ENCODE data around the gene MARCKSL1. TPM values are rescaled to one million over a fixed set of nuclear protein-coding genes. Genes with fewer than 3 reads are reported as not detected.
A peak's percentile ranks its signal among the peaks of the same experiment; 100 is the strongest.

MARCKSL1 gene
- total and polyA plus RNA-seq, 2 of the 13 experiments (the other 11 are each of a cell fraction or from before 2014, with no cell fraction given), result 81.9 to 155 TPM

- TF ChIP-seq AKNA (CRISPR knock-in tag; IDR thresholded peaks at IDR 0.05; ENCODE audit: borderline replicate concordance), result no peak
- no peak for TF ChIP-seq CREB3 (CRISPR knock-in tag; IDR thresholded peaks at IDR 0.05)
- peak; percentile 44; the same call in 1 of the 2 replicates for TF ChIP-seq ZNF264 (CRISPR knock-in tag; IDR thresholded peaks at IDR 0.05)
- TF ChIP-seq ZNF275 (CRISPR knock-in tag; IDR thresholded peaks at IDR 0.05; ENCODE audit: borderline replicate concordance), result 0 out of 2 replicates have a peak, but pooled peaks have one; percentile 14
- TF ChIP-seq ZSCAN31 (CRISPR knock-in tag; IDR thresholded peaks at IDR 0.05; ENCODE audit: low read depth), result 0 out of 2 replicates have a peak, but pooled peaks have one; percentile 46
- peak; percentile 26; the same call in 1 of the 2 replicates for TF ChIP-seq ZNF430 (CRISPR knock-in tag; IDR thresholded peaks at IDR 0.05)
- TF ChIP-seq CENPT (CRISPR knock-in tag; IDR thresholded peaks at IDR 0.05; ENCODE audit: low read depth), result no peak
- peak; percentile 66; the same call in 1 of the 2 replicates for TF ChIP-seq WIZ (CRISPR knock-in tag; IDR thresholded peaks at IDR 0.05)
- peak; percentile 42 for TF ChIP-seq AGO2 (optimal IDR thresholded peaks at IDR 0.05; ENCODE audit: low read depth, low read length)
- TF ChIP-seq BATF2 (CRISPR knock-in tag; IDR thresholded peaks at IDR 0.05), result 0 out of 2 replicates have a peak, but pooled peaks have one; percentile 34
- TF ChIP-seq SIN3A (IDR thresholded peaks at IDR 0.05; ENCODE audit: borderline replicate concordance, low read depth, low read length), result peak; percentile 39; the same call in 1 of the 2 replicates
- no peak for TF ChIP-seq RFXANK (CRISPR knock-in tag; IDR thresholded peaks at IDR 0.05)
- peak; percentile 77 for TF ChIP-seq POLR2G (IDR thresholded peaks at IDR 0.05; ENCODE audit: low read depth, low read length)
- no peak for TF ChIP-seq KLF11 (CRISPR knock-in tag; IDR thresholded peaks at IDR 0.05)
- TF ChIP-seq ZNF18 (CRISPR knock-in tag; IDR thresholded peaks at IDR 0.05; ENCODE audit: insufficient replicate concordance), result peak; percentile 6
- 0 out of 2 replicates have a peak, but pooled peaks have one; percentile 10 for TF ChIP-seq RAD21 (CRISPR knock-in tag; IDR thresholded peaks at IDR 0.05)
- TF ChIP-seq HNRNPK (IDR thresholded peaks at IDR 0.05; ENCODE audit: low read depth, low read length, poor library complexity, severe bottlenecking), result no peak
- TF ChIP-seq ZNF724P (CRISPR knock-in tag; IDR thresholded peaks at IDR 0.05; ENCODE audit: borderline replicate concordance), result no peak
- no peak for TF ChIP-seq ZNF607 (CRISPR knock-in tag; IDR thresholded peaks at IDR 0.05; ENCODE audit: borderline replicate concordance)
Measured at GRCh38 chr1:32291708-32292538, 44.1 kb downstream of the MARCKSL1 start, which contains the start of gene HDAC1 (continued).

Data from HepG2 (cell line).